Measurements from ENCODE around the gene CERK.

CERK gene

DNA sequence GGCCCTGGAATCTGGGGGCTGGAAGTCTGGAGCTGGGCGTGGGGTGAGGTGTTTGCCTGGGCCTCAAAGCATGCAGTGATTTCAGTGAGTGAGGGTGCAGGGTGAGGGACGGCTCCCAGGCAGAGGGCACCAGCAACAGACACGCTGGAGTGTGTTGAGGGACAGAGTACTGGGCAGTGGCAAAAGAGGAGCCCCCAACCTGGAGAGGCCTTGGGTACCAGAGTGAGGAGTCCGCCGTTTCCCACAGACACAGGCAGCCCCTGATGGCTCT is 12.4 kb upstream of the CERK start:
- H3K4me3 ChIP-seq (ENCODE audit: control insufficient read depth, low read depth, low read length) = no peak overlapping the region
- DNase-seq (ENCODE audit: low read depth) = no peak
- TF ChIP-seq, protein P1, sequence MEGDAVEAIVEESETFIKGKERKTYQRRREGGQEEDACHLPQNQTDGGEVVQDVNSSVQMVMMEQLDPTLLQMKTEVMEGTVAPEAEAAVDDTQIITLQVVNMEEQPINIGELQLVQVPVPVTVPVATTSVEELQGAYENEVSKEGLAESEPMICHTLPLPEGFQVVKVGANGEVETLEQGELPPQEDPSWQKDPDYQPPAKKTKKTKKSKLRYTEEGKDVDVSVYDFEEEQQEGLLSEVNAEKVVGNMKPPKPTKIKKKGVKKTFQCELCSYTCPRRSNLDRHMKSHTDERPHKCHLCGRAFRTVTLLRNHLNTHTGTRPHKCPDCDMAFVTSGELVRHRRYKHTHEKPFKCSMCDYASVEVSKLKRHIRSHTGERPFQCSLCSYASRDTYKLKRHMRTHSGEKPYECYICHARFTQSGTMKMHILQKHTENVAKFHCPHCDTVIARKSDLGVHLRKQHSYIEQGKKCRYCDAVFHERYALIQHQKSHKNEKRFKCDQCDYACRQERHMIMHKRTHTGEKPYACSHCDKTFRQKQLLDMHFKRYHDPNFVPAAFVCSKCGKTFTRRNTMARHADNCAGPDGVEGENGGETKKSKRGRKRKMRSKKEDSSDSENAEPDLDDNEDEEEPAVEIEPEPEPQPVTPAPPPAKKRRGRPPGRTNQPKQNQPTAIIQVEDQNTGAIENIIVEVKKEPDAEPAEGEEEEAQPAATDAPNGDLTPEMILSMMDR (IDR thresholded peaks at IDR 0.05; ENCODE audit: control insufficient read depth, insufficient read depth, low read depth, low read length, missing control alignments) = no peak

DNA sequence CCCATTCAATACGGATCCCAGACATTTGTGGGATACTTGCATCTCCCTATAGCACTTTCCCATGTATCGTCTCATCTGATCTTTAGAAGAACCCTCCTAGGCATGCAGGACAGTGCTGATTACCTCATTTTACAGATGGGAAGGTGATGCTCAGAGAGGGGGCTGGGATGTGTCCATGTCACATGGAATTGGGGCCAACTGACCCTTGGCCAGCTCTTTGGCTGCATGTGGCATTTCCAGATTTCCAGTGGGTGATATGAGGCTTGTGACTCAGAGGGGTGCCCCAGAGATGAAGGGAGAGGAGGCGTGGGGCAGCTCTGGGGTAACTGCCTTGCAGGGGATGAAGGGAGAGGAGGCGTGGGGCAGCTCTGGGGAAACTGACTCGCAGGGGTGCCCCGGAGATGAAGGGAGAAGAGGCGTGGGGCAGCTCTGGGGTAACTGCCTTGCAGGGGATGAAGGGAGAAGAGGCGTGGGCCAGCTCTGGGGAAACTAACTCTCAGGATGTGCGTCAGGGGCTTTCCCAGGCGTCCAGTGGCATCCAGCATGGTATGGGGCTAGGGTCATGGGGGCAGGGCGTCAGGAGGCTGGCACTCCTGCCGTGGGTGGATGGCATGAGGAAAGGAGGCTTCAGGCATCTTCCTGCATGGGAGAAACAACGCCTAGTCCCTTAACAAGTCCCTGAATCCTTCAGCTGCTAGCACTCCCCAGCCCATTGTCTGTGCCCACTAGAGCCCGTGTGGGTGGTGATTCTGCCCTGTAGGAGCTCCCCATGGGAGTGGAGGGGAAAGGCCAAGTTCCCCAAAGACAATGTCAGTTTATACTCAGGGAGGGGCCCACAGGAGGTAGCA is 11.9 kb upstream of the CERK start:
- no peak for DNase-seq (ENCODE audit: low read depth)
- no peak overlapping the region for H3K4me3 ChIP-seq (ENCODE audit: control insufficient read depth, low read depth, low read length)
- TF ChIP-seq, protein P1 (IDR thresholded peaks at IDR 0.05; ENCODE audit: control insufficient read depth, insufficient read depth, low read depth, low read length, missing control alignments) = no peak

DNA sequence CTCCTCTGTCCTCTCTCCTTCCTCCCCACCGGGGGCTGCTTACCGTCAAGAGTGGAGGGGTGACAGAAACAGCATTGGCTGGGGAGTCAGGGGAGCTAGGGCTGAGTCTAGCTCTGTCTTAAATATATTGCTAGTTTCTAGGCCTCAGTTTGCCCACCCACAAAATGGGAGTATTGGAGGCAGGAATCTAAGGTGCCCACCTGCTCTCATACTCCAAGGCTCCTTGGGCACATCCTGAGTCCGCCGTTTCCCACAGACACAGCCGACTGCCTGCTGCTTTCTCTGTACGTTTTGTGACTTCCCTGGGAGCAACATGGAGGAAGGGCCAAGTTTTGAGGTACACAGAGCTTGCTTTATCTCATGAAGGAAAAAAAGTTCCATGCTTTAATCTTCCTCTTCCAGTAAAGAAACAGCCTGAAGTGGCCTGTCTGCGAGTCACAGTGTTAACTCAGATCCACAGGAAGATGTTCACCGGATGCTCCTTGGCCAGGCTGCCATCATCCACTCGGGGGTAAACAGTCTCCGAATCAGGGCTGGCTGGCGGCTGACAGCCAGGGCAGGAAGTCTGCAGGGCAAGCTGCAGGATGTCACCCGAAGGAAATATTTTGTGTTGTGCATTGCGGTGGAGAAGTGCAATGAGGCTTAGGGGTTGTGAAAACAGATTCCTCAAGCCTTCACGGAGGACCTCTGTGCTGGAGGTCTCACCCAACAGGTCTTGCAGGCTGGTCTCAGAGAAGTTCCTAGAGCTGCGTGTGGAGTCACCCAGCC is 11.0 kb upstream of the CERK start:
- H3K4me3 ChIP-seq (ENCODE audit: control insufficient read depth, low read depth, low read length) = no peak overlapping the region
- TF ChIP-seq, protein P1 (IDR thresholded peaks at IDR 0.05; ENCODE audit: control insufficient read depth, insufficient read depth, low read depth, low read length, missing control alignments) = no peak
- DNase-seq (ENCODE audit: low read depth) = no peak

DNA sequence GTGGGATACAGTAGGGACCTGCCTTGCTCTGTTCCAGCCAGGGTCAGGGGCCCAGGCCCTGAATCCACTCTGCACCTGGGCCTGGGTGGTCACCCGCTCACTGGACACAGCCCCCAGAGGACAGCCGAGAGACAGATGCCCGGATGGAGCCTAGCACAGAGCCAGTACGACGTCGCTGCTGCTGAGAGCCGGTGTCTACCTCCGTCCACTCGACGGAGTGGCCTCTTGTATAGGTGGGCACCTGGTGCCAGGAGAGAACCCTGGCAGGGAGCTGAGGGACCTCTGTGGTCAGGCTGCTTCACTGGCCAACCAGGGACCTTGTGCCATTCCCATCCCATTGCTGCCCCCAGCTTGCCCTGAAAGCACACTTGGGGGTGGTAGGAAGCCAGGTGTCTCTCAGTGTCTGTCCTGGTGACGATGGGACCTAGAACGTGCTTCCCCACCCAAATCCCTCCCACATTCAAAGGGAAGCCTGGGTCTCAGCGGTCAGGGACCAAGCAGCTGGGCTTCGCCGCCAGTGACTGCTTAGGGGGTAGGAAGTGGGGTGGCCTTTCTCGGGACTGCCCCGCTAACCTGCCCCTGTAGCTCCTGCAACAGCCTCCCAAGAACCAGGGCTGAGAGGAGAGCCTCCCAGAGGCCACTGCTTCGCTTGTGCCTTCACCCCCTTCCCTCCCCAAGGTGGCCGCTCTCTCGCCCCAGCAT is 10.3 kb upstream of the CERK start:
- TF ChIP-seq, protein P1 (IDR thresholded peaks at IDR 0.05; ENCODE audit: control insufficient read depth, insufficient read depth, low read depth, low read length, missing control alignments) = no peak
- no peak overlapping the region for H3K4me3 ChIP-seq (ENCODE audit: control insufficient read depth, low read depth, low read length)
- no peak for DNase-seq (ENCODE audit: low read depth)

DNA sequence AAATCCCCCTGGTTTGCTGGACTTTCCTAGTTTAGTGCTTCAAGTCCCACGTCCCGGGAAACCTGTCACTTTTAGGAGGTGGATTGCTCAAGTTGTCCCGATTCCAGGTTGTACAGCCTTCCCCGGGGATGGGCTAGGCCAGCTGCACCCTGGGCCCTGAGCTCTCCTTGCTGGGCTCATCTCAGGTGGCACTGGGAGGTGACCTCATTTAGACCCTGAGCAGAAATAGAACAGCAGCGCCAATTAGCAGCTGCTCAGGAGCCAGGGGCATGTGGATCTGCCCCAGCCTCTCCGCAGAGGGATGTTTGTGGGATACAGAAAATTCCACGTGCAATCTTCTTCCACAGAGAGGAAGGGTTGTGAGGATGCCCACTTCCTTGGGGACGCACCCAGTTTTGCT is 9.6 kb upstream of the CERK start:
- DNase-seq (ENCODE audit: low read depth) = no peak

DNA sequence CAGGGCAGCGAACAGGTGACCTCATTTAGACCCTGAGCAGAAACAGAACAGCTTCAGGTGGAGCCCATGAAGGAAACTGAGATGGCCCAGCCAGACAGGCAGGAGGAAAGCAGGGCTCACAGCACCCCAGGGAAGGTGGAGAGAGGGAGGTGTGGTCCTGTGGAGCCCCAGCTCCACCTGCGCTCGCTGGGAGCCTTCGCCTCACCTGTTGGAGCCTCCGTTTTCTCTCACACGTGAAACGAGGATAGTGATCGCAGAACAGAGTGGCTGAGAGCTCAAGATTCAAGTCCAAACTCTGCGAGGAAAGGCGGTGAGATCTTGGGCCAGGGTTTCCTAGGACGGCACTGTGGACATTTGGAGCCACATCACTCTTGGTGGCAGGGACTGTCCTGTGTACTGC is 8.6 kb upstream of the CERK start:
- no peak for DNase-seq (ENCODE audit: low read depth)
- TF ChIP-seq, protein P1 (IDR thresholded peaks at IDR 0.05; ENCODE audit: control insufficient read depth, insufficient read depth, low read depth, low read length, missing control alignments) = no peak
- no peak overlapping the region for H3K4me3 ChIP-seq (ENCODE audit: control insufficient read depth, low read depth, low read length)

More for the DNA sequence above, 9.6 kb upstream of the CERK start:
- TF ChIP-seq, protein P1 (IDR thresholded peaks at IDR 0.05; ENCODE audit: control insufficient read depth, insufficient read depth, low read depth, low read length, missing control alignments) = no peak
- H3K4me3 ChIP-seq (ENCODE audit: control insufficient read depth, low read depth, low read length) = no peak overlapping the region

Measured in AG09309 (cell line).